ENCODE results near the gene ATOH8.

- TF ChIP-seq EZH2 (IDR thresholded peaks at IDR 0.05) (no peak), POLR2AphosphoS5 (IDR thresholded peaks at IDR 0.05; ENCODE audit: borderline replicate concordance, low read depth, low read length) (no peak)
These were observed 25.4 kb upstream of the ATOH8 start for GRCh38 chr2:85728342-85728741.

All from SK-N-MC (cell line).